H1 (cell line): ENCODE data around the gene CCR3. TPM values are rescaled to one million over a fixed set of nuclear protein-coding genes. Genes with fewer than 3 reads are reported as not detected.

ENCODE experiments used
- BACH1 ChIP-seq: IDR thresholded peaks from 2 replicates; pipeline ENCODE4 v1.6.1; 2012; ENCODE audit warnings: low read length, improper control_type of control experiment
- CHD2 ChIP-seq: IDR thresholded peaks from 2 replicates; pipeline ENCODE4 v1.6.1; 2012; ENCODE audit warnings: low read length, improper control_type of control experiment
- CHD7 ChIP-seq: fragments of 300-600 bp; sonication (generic); IDR thresholded peaks from 2 replicates; pipeline ENCODE4 v1.7.1; 2012; ENCODE audit warnings: low read length, moderate library complexity, mild to moderate bottlenecking, inconsistent platforms; ENCODE audit not compliant: insufficient replicate concordance
- KDM5A ChIP-seq: fragments of 200-600 bp; IDR thresholded peaks from 2 replicates; pipeline ENCODE4 v1.7.1; 2012; ENCODE audit warnings: mild to moderate bottlenecking, low read length, inconsistent platforms, mixed read lengths
- RAD21 ChIP-seq, 2 experiments: IDR thresholded peaks in 1 of 2; conservative IDR thresholded peaks in 1 of 2; 2 replicates each; pipeline ENCODE4 v1.6.1; 2011; ENCODE audit warnings: low read depth in 2 of 2, low read length in 2 of 2, improper control_type of control experiment in 1 of 2, inconsistent platforms in 1 of 2, mild to moderate bottlenecking in 1 of 2, moderate library complexity in 1 of 2
- SUZ12 ChIP-seq: fragments of 200-600 bp; sonication (generic); IDR thresholded peaks from 2 replicates; pipeline ENCODE4 v1.6.1; 2012; ENCODE audit warnings: mild to moderate bottlenecking, inconsistent platforms, low read length, moderate library complexity, mixed read lengths
- polyA plus RNA-seq, 7 experiments: library from polyadenylated mRNA; depleted of rRNA in 3 of 7; stranded (reverse) in 5 of 7; unstranded in 2 of 7; fragments of >200 nt in 5 of 7; fragments of 200-250 nt in 2 of 7; gene quantifications; 1 replicate in 5 of 7; 2 replicates in 1 of 7; 4 replicates in 1 of 7; pipeline versions ENCODE4 v1.2.1 to v1.2.3, GENCODE V29; 2011 to 2013; ENCODE audit warnings: missing spikeins in 2 of 7, mixed read lengths in 2 of 7
- total RNA-seq: library from RNA; stranded (reverse); fragmentation: NEBNext Ultra II Directional; extraction: Animal tissue kit (Norgen Biotek cat#: 25700); gene quantifications from 2 replicates; pipeline ENCODE4 v1.2.1, GENCODE V29; 2021

CCR3 gene
- total and polyA plus RNA-seq, 2 of the 8 experiments (the other 6 are each of a cell fraction or from before 2014, with no cell fraction given), result not detected

GRCh38 chr3:46203681-46204080 is 38.6 kb upstream of the CCR3 start (continued):
- TF ChIP-seq CHD7 (no peak), CHD2 (no peak), RAD21 (IDR thresholded peaks at IDR 0.05 in 1 of 2, conservative IDR thresholded peaks at IDR 0.05 in 1 of 2; ENCODE audit: low read depth in 2 of 2, low read length in 2 of 2) (no peak), BACH1 (no peak), SUZ12 (no peak), KDM5A (no peak)
